Effector CD8-positive, alpha-beta T cell (primary cell): Measurements from ENCODE around the gene TMEM95.

Source experiments
- DNase-seq: peaks from one replicate; lab custom pipeline; 2025; lab: John Stamatoyannopoulos, UW

TMEM95 gene

DNA sequence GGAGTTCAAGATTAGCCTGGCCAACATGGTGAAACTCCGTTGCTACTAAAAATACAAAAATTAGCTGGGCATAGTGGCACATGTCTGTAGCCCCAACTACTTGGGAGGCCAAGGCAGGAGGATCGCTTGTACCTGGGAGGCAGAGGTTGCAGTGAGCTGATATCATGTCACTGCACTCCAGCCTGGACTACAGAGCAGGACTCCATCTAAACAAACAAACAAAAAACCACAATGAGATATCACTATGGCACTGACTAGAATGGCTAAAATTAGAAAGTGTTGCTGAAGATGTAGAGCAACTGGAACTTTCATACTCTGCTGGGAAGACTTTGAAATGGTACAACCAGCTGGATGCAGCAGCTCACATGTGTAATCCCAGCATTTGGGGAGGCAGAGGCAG is 19.4 kb downstream of the TMEM95 start:
- DNase-seq = no peak

DNA sequence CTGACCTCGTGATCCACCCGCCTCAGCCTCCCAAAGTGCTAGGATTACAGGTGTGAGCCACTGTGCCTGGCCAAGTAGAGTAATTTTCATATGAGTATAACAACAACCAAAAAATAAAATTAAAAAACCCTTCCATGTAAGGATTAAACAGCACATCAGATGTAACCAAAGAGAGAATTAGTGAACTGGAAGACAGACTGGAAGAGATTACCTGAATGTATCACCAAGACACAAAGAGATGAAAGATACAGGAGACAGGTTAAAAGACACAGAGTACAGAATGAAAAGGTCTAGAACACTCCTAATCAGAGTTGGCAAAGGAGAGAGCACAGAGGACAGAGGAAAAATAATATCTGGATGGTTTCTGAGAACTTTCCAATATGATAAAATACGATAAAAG is 24.2 kb downstream of the TMEM95 start:
- no peak for DNase-seq

DNA sequence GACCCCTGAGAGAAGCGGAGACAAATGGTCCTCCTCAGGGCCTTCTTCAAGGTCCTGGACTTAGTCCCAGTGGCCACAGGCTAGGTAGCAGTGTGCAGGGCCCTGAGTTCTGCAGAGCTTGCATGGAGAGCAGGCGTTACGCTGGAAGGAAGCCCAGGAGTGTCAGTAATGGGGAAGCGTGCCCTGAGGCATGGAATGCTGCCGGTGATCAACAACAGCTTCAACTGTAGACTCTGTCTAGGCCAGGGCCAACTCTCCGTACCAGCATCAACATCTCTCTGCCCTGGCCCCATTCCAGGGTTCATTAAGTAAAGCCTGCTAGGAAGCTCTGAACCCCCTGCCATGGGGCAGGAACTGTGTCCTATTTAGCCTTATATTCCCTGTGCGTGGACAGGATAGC is 25.4 kb downstream of the TMEM95 start:
- no peak for DNase-seq

DNA sequence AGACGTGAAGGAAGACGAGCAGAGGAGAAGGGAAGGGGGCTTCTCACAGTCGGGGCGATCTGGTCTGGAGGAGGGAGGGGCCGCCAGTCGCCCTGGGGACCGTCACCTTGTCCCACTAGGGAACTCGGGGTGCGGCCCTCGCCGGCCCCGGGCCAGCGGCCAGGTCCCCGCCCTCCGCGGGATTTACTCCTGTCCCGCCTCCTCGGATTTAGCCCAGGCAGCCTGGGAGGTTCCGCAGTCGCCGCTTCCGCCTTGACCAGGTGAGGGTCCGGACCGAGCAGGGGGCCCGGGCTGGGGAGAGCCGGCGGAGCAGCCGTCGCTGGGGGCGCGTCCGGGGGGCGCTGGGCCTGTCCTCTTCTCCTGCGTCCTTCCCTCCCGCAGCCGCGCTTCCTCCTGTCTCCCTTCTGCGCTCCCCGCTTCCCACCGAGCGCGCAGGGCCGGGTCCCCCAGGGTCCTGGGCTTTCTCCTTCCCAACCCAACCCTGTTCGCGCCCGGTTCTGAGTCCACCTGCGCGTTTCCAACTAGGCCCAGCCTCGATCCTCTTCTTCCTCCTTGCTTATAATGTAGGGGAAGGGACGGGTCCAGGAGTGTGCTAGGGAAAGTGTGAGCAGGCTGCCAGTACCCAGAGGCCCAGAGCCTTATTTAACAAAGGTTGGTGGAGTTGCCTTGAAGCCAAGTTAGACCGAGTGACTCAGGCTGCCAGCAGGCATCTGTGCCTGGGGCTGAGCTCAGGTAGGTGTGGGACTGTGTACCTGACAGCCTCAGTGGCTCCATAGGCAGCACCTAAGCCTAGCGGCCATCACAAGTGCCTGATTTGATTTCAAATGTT is 26.1 kb downstream of the TMEM95 start, which contains the start of gene TNK1:
Gene TNK1 (plus strand): TSS at position 235 of the 829 bp plus-strand sequence. CDS start 1,838 bp downstream, outside the sequence.
- no peak for DNase-seq

DNA sequence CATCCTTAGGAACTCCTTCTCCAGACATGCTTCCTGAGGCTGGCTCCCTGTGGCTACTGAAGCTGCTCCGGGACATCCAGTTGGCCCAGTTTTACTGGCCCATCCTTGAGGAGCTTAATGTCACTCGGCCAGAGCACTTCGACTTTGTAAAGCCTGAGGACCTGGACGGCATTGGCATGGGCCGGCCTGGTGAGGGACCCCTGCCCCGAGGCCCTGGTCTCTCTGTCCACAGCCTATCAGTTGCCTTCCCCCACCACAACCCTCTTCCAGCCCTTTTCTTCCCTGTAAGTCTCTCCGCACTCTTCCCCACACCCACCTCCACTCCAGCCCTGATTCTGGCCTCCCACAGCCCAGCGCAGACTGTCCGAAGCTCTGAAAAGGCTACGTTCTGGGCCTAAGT is 27.9 kb downstream of the TMEM95 start:
- DNase-seq = no peak

- no peak for DNase-seq
These were observed 28.4 kb downstream of the TMEM95 start for GRCh38 chr17:7383371-7383741.

DNA sequence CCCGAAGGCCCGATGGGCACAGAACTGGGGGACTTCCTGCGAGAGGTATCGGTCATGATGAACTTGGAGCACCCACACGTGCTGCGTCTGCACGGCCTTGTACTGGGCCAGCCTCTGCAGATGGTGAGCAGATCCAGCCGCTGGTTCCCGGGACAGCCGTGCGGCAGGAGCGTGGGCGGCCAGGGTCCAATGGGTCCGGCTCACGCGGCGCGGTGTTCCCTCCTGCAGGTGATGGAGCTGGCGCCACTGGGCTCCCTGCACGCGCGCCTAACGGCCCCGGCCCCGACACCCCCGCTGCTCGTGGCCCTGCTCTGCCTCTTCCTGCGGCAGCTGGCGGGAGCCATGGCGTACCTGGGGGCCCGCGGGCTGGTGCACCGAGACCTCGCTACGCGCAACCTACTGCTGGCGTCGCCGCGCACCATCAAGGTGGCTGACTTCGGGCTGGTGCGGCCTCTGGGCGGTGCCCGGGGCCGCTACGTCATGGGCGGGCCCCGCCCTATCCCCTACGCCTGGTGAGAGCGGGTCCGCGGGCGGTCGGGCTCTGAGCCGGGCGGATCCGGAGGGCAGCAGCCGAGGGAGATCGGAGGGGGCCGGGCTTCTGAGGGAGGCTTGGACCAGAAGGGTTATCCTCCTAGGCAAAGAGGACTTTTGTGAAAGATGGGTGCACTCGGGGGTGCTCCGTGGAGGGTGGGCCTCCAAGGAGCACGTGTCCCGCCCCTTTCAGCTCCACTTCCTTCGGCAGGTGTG is 29.0 kb downstream of the TMEM95 start:
- peak; percentile 70 for DNase-seq

DNA sequence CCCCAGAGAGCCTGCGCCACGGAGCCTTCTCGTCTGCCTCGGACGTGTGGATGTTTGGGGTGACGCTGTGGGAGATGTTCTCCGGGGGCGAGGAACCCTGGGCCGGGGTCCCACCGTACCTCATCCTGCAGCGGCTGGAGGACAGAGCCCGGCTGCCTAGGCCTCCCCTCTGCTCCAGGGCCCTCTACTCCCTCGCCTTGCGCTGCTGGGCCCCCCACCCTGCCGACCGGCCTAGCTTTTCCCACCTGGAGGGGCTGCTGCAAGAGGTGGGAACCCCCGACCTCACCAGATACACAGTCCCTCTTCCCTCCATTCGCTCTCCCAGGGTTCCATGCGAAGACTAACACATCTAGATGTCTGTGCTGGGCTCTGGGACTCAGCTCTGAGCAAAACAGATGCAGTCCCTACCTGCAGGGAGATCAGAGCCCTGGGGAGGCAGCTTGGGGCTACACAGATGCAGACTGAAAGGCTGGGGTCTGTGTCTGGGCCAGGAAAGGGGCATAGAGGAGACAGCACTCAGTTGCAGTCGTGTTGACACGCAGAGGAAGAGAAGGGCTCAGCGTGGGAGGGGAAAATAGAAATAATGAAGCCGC is 29.6 kb downstream of the TMEM95 start:
- DNase-seq = no peak

- DNase-seq = no peak
These were observed 33.9 kb downstream of the TMEM95 start for GRCh38 chr17:7388856-7389255.

DNA sequence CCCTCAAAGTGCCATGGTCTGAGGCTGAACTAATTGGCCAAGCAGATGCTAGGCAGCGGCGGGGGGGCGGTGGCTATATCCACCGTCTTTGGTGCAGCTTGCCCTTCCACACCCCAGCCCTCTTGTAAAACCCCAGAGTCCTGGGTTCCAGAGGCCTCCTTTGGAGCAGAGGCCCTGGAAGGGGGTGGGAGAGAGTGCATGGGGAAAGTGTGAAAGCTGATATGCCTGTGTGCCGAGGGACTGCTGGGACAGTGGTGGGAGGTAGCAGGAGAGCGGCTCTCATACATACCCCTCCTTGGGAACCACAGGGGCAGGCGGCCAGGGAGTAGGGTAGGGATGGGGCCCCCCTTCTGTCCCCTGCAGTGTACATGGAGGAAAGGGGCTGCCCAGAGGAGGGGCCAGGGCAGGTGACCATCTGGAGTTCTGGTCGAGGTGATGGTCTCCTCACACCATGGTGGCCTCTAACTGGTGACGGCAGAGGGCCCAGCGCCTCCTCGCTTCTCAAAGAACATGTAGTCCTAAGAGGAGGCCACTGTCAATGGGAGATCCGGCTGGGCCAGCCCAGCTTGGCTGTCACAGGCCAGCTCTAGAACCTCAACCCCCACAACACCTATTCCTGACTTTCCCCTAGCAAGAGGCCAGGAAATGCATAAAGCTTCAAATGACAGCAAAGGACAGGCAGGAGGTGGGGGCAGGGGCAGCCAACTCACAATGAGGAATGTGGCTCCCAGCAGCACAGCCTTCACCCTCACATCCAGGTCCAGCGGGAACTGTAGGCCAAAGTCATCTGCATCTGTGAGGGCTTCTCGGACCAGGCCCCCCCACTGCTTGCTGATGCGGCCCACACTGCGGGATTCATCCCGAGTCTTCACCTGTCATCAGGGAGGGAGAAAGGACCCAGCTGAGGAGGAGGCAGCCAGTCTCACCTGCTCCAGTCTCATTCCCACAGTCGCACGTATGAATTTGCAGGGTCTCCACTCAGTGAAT is 35.3 kb downstream of the TMEM95 start:
- no peak for DNase-seq

GRCh38 chr17:7391307-7391706 is 36.4 kb downstream of the TMEM95 start:
- no peak for DNase-seq

- no peak for DNase-seq
These were observed 38.0 kb downstream of the TMEM95 start for GRCh38 chr17:7392696-7393612.

DNA sequence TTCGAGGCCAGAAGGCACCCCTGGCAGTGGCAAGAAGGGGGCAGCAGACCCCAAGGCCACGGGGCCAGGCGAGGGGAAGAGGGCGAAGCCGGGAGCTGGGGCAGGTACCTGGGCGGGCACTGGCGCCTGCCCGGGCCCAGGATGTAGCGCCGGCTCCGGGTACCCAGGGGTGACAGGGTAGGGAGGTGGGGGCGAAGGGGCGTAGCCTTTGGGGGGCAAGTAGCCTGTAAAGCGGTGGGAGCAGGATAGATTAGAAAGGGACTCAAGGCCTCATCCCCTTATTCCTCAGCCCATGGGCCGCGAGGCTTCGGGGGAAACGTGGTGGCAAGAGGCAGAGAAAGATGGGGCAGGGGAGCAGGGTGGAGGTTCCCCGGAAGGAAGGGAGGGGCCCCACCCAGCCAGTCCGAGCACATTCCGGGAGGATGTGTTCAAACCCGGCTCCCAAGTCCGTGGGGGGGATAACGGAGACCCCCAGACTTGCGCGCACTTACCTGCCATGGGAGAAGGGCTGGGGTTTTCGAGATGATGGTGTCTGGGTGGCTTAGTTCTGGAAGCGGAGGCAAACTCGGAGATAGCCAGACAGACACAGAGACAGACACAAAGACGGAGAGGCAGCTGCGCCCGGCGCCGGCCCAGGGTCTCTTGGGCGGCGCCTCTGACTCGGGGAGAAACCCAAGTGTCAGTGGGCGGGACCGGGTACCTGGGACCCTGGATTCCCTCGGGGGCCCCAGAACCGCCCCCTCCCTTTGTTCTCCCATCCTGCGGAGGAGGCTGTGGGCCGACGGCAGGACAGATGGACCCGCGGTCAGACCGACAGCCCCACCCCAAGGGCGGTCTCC is 38.9 kb downstream of the TMEM95 start:
- DNase-seq = peak; percentile 71

GRCh38 chr17:7394452-7395191 is 39.7 kb downstream of the TMEM95 start, which contains the start of gene PLSCR3:
Gene PLSCR3, minus strand, starts transcription at chr17:7394525. Its CDS starts 415 bp downstream, at chr17:7394110.
- peak; percentile 67 for DNase-seq

DNA sequence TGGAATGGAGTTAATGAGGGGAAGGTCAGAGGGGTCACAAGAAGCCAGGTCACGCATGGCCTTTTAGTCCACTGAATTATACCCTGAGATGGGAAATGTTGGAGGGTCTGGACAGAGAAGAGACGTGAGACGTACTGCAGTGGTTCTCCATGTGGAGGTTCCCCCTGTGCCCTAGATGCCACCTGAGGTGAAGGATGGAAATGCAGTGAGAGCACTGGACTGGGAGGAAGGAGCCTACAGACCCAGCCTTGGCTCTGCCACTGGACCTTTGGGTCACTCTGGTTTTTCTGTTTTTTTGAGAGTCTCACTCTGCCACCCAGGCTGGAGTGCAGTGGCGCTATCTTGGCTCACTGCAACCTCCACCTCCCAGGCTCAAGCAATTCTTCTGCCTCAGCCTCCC is 41.2 kb downstream of the TMEM95 start:
- no peak for DNase-seq

GRCh38 chr17:7398612-7399011 is 43.7 kb downstream of the TMEM95 start:
- DNase-seq = no peak

DNA sequence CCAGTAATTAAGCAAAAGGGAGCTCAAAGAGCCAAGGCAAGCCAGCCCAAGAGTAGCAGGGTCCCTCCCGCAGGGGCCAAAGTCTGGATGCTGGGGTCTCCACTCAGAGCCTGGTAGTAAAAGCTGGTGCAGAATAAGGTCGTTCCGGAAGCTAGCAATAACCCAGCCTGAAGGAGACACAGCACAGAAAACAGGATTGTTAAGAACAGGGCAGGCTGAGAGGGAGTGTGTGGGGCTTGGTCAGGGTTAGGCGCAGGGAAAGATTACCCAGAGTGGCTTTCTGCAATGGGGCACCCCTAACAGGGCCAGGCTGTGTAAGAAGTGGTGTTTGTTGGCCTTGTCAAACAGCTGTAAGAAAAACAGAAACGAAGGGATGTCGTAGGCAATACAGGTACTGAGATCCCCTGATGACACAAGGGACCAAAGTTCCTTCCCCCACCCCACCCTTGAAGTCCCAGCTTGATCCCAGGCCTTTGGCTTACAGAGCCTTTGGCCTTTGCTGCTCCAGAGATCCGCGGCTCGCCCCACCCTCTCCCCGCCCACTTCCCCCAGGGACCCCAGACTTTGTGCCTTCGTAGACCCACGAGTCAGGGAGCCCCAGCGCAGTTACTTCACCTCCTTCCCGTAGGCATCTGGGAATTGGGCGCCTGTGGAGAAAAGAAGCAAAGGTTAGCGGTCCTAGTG is 48.2 kb downstream of the TMEM95 start:
- DNase-seq = peak; percentile 29

DNA sequence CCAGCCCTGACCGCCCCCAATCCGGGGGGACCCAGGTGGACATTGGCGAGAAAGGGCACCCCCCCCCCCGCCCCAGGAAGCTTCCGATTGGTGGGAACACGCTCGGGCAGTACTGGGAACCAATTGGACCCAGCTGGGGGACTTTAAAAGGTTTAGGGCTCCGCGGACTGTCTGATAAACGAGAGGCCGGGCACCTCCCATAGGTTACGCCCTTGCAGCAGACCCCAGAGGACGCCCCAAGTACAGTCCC is 48.7 kb downstream of the TMEM95 start:
- DNase-seq = no peak
